Upper lobe of left lung (tissue), 6 donors: ENCODE data around the gene RABL6. TPM values are rescaled to one million over a fixed set of nuclear protein-coding genes. Genes with fewer than 3 reads are reported as not detected.
"Not testable (repeated sequence)": the region's sequence is repeated elsewhere in the genome, so short reads cannot be mapped to it uniquely, and the experiment has no call there.

Experiments
- ATAC-seq, 2 donors: fragments of 200-7000 bp; cut with Tn5 transposase; one replicate each; pipeline ENCODE4 v1.9.1; 2022; ENCODE audit warnings: mild to moderate bottlenecking in 2 of 2, moderate library complexity in 2 of 2; ENCODE audit not compliant: low FRiP score in 2 of 2
- DNase-seq, 2 donors: peaks; one replicate each; pipeline ENCODE4 v3.0.0-alpha.2; 2019 to 2020
- H3K27ac ChIP-seq, 4 donors: fragments of 200-600 bp; sonication (generic); one replicate each; pipeline ENCODE4 v1.5.1; 2016 to 2019
- H3K27me3 ChIP-seq, 4 donors: fragments of 200-600 bp; sonication (generic); one replicate each; pipeline ENCODE4 v1.5.1; 2017 to 2019
- H3K36me3 ChIP-seq, 4 donors: fragments of 200-600 bp; sonication (generic); one replicate each; pipeline ENCODE4 v1.5.1; 2016 to 2019
- H3K4me1 ChIP-seq, 4 donors: fragments of 200-600 bp; sonication (generic); one replicate each; pipeline ENCODE4 v1.5.1; 2018 to 2019
- H3K4me3 ChIP-seq, 4 donors: fragments of 200-600 bp; sonication (generic); one replicate each; pipeline ENCODE4 v1.5.1; 2017 to 2019; ENCODE audit warnings: mild to moderate bottlenecking in 2 of 4, moderate library complexity in 1 of 4
- H3K9me3 ChIP-seq, 4 donors: fragments of 200-600 bp; sonication (generic); one replicate each; pipeline ENCODE4 v1.5.1; 2018 to 2019
- EP300 ChIP-seq, 4 donors: sonication (generic); formaldehyde crosslinking; IDR thresholded peaks; one replicate each; pipeline ENCODE4 v1.5.1; 2017; ENCODE audit warnings: antibody characterized with exemption in 4 of 4, control low read depth in 2 of 4
- POLR2A ChIP-seq, 4 donors: fragments of 450-650 bp; IDR thresholded peaks; one replicate each; pipeline ENCODE4 v1.5.1; 2016 to 2017; ENCODE audit warnings: antibody characterized with exemption in 4 of 4, mild to moderate bottlenecking in 2 of 4
- POLR2AphosphoS5 ChIP-seq, 2 donors: sonication (generic); formaldehyde crosslinking; IDR thresholded peaks; one replicate each; pipeline ENCODE4 v1.5.1; 2017; ENCODE audit warnings: antibody characterized with exemption in 2 of 2
- WGBS, 2 donors: methylation state at CpG; one replicate each; pipeline ENCODE4 v1.1.5; 2017 to 2018; 5-methylcytosine and 5-hydroxymethylcytosine counted together
- total RNA-seq, 6 donors: library from RNA; depleted of rRNA in 4 of 6; stranded (reverse); fragments of >200 nt in 4 of 6; gene quantifications; one replicate each; pipeline versions ENCODE4 v1.1.0 to v1.2.1, GENCODE V29; 2016 to 2021
- TF ChIP-seq, protein P1 (sequence below), 6 experiments: fragments of 450-650 bp in 4 of 6; fragments of 200-600 bp in 2 of 6; sonication (generic) in 2 of 6; IDR thresholded peaks; one replicate each; pipeline ENCODE4 v1.5.1; 2016 to 2019; ENCODE audit warnings: antibody characterized with exemption in 6 of 6
- donor health status: DM: no; HTN: no; CAD: no; lungs with moderate emphysema.
- donor health status: DM: no; HTN: yes; CAD: no; lungs with severe emphysema.

RABL6 gene
- total RNA-seq, 6 donors from 2014 or later: 47.2 to 128 (median 78.9) TPM

DNA sequence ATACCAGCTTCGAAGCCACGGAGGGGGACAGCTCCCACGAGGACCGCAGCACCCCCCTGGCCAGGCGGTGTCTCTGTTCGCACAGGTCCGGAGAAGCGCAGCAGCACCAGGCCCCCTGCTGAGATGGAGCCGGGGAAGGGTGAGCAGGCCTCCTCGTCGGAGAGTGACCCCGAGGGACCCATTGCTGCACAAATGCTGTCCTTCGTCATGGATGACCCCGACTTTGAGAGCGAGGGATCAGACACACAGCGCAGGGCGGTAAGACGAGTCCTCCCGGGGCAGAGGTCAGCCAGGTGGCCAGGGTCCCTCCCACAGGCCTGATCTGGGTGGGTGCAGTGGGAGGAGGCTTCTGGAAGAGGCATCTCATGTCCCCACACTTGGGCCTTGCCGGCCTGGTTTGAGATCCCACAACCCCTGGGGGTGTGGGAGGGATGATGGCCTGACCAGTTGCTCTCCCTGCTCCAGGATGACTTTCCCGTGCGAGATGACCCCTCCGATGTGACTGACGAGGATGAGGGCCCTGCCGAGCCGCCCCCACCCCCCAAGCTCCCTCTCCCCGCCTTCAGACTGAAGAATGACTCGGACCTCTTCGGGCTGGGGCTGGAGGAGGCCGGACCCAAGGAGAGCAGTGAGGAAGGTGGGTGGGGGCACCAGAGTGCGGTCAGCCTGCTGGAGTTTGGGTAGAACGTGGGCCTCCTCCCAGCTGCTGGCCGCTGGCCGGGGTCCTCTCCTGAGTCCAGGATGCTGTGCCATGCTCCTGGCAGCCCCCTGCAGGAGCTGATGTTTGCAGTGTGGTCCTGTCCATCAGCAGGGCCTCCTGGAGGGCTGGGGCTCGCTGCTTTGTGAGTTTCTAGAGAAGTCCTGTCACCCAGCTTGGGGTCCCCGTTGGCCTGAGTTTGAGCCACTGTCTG, 31.7 kb downstream of the RABL6 start:
- DNase-seq: peak in 1 of 2 donors; percentile 78
- no peak for ATAC-seq
- no peak overlapping the region for H3K4me3 ChIP-seq
- peaks cover 0 to 59% (median 34%) of the 10 kb centered on the region in 4 donors for H3K36me3 ChIP-seq
- H3K4me1 ChIP-seq: peaks cover 25 to 34% (median 32%) of the 10 kb centered on the region in 4 donors
- no peaks in the 10 kb centered on the region for H3K9me3 ChIP-seq
- H3K27me3 ChIP-seq: peaks cover 0 to 12% (median 8%) of the 10 kb centered on the region in 4 donors
- H3K27ac ChIP-seq: no peak overlapping the region
- TF ChIP-seq POLR2A (IDR thresholded peaks at IDR 0.05): no peak
- TF ChIP-seq EP300 (IDR thresholded peaks at IDR 0.05): no peak
- no peak for TF ChIP-seq POLR2AphosphoS5 (IDR thresholded peaks at IDR 0.05)
- TF ChIP-seq, protein P1, sequence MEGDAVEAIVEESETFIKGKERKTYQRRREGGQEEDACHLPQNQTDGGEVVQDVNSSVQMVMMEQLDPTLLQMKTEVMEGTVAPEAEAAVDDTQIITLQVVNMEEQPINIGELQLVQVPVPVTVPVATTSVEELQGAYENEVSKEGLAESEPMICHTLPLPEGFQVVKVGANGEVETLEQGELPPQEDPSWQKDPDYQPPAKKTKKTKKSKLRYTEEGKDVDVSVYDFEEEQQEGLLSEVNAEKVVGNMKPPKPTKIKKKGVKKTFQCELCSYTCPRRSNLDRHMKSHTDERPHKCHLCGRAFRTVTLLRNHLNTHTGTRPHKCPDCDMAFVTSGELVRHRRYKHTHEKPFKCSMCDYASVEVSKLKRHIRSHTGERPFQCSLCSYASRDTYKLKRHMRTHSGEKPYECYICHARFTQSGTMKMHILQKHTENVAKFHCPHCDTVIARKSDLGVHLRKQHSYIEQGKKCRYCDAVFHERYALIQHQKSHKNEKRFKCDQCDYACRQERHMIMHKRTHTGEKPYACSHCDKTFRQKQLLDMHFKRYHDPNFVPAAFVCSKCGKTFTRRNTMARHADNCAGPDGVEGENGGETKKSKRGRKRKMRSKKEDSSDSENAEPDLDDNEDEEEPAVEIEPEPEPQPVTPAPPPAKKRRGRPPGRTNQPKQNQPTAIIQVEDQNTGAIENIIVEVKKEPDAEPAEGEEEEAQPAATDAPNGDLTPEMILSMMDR (IDR thresholded peaks at IDR 0.05): no peak
- 91 to 93% methylated on average over 19 to 34 of the region's 36 CpGs for WGBS, 2 donors

DNA sequence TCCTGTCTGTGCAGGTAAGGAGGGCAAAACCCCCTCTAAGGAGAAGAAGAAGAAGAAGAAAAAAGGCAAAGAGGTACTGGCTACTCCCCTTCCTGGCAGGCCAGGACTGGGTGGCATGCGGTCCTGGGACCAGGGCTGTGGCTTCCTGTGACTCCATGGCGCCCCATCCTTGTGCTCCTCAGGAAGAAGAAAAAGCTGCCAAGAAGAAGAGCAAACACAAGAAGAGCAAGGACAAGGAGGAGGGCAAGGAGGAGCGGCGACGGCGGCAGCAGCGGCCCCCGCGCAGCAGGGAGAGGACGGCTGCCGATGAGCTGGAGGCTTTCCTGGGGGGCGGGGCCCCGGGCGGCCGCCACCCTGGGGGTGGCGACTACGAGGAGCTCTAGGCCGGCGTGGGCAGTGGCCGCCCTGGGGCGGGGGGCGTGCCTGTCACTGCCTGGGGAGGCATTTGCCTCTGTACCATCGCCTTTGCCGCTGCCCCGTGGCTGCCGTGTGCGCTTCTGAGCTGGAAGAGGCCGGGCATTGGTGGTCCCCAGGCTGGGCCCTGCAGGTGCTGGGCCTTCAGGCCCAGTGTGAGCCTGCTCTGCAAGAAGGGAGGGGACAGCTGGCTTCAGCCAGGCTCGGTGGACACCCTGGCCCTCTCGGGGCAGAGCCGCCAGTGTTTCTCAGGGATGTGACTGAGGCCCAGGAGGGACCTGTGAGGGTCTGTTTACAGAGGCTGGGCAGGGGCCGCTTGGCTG, 32.6 kb downstream of the RABL6 start:
- ATAC-seq (no peak), DNase-seq (peak in 1 of 2 donors; percentile 85)
- peaks cover 28 to 41% (median 34%) of the 10 kb centered on the region in 4 donors for H3K4me1 ChIP-seq
- no peak for TF ChIP-seq POLR2A (IDR thresholded peaks at IDR 0.05)
- no peak for TF ChIP-seq EP300 (IDR thresholded peaks at IDR 0.05)
- TF ChIP-seq, protein P1 (IDR thresholded peaks at IDR 0.05): no peak
- no peak for TF ChIP-seq POLR2AphosphoS5 (IDR thresholded peaks at IDR 0.05)
- H3K36me3 ChIP-seq: peaks cover 0 to 56% (median 34%) of the 10 kb centered on the region in 4 donors
- no peak overlapping the region for H3K4me3 ChIP-seq
- no peak overlapping the region for H3K27ac ChIP-seq
- H3K27me3 ChIP-seq: peaks cover 0 to 17% (median 13%) of the 10 kb centered on the region in 4 donors
- H3K9me3 ChIP-seq: no peaks in the 10 kb centered on the region
- 83 to 85% methylated on average over 12 to 21 of the region's 32 CpGs for WGBS, 2 donors

DNA sequence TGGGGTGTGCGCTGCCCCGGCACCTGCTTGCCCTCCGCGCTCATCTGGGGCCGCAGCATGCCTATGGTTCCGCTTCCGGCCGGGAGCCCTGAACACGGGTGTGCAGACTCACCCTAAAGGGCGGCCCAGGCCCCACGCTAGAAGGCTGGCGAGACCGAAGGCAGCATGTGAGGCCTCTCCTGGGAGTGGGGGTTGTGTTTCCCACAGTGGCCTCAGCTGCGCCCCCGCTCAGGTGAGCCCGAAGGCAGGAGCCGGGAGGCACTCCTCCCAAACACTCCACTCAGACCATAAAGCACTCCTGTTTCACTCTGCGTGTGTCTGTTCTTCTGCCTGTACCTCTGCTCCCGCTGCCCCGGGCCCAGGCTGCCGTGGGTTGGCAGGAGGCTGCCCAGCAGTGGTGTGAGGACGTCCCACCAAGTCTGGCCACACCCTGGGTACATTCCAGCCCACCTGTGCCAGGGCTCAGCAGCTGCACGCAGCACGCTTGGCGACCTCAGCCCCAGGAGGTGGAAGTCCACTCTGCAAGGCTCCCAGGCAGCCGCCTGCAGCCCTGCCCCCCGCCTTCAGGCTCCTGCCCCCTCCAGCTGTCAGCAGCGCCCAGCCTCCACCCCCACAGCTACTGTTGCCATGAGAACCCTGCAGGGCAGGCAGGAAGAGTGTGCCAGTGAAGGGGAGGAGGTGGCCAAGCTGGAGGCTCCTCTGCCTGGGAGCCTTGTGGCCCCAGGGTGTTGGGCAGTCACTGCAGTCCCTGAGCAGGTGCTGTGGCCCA, 33.3 kb downstream of the RABL6 start:
- H3K4me3 ChIP-seq: no peak overlapping the region
- ATAC-seq (no peak), DNase-seq (peak in 1 of 2 donors; percentile 81)
- WGBS, 2 donors: 68 to 79% methylated on average over 11 to 25 of the region's 28 CpGs
- H3K36me3 ChIP-seq: peaks cover 0 to 49% (median 31%) of the 10 kb centered on the region in 4 donors
- no peak for TF ChIP-seq POLR2A (IDR thresholded peaks at IDR 0.05)
- TF ChIP-seq POLR2AphosphoS5 (IDR thresholded peaks at IDR 0.05): no peak
- TF ChIP-seq EP300 (IDR thresholded peaks at IDR 0.05): no peak
- TF ChIP-seq, protein P1 (IDR thresholded peaks at IDR 0.05): no peak
- peaks cover 32 to 48% (median 38%) of the 10 kb centered on the region in 4 donors for H3K4me1 ChIP-seq
- H3K27me3 ChIP-seq: peaks cover 0 to 25% (median 20%) of the 10 kb centered on the region in 4 donors
- no peak overlapping the region for H3K27ac ChIP-seq
- no peaks in the 10 kb centered on the region for H3K9me3 ChIP-seq

DNA sequence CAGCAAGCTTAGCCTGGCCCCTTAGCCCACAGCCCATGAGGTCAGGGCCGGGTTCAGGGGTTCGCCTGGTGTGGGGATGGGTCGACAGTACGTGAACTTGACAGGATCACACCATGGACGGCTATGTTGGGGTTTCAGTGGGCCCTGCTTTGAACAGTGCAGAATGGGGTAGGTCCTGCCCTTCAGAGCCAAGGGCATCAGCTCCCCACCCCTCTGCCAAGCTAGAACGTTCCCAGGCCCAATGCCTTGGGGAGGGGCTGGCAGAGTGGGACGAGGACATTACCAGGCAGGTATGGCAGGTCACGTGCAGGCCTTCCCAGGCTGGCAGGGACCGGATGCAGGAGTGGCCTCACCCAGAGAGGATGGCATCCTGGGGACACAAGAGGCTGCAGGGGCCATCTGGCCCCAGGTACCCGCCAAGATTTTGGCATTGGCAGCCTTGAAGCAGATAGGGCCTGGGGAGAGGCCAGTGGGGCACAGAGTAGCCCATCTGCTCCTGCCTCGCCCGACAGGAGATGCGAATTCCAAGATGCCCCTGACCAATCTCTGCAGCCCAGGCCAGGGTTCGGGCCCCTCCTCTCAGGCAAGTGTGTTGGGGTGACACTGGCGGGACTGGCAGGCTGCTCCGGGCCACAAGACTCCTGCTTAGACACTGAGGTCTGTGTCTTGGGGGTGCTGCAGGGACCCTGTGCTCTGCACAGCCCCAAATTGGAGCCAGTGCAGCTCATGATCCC, 34.1 kb downstream of the RABL6 start:
- Histone ChIP-seq H3K27me3 (peaks cover 0 to 32% (median 27%) of the 10 kb centered on the region in 4 donors), H3K4me1 (peaks cover 36 to 56% (median 44%) of the 10 kb centered on the region in 4 donors), H3K36me3 (peaks cover 0 to 42% (median 30%) of the 10 kb centered on the region in 4 donors), H3K4me3 (peak overlapping the region in 3 of 4 donors; percentile 39 to 55 (median 46))
- not testable (repeated sequence) for H3K9me3 ChIP-seq, H3K27ac ChIP-seq, DNase-seq, ATAC-seq
- 50 to 82% methylated on average over 6 to 11 of the region's 16 CpGs for WGBS, 2 donors
